ENCODE results near the gene WBP11. TPM values are rescaled to one million over a fixed set of nuclear protein-coding genes. Genes with fewer than 3 reads are reported as not detected.
A peak's percentile ranks its signal among the peaks of the same experiment; 100 is the strongest.

The WBP11 gene
- total and polyA plus RNA-seq, 2 of the 13 experiments (the other 11 are each of a cell fraction or from before 2014, with no cell fraction given), result 7.6 to 31.0 TPM

DNA sequence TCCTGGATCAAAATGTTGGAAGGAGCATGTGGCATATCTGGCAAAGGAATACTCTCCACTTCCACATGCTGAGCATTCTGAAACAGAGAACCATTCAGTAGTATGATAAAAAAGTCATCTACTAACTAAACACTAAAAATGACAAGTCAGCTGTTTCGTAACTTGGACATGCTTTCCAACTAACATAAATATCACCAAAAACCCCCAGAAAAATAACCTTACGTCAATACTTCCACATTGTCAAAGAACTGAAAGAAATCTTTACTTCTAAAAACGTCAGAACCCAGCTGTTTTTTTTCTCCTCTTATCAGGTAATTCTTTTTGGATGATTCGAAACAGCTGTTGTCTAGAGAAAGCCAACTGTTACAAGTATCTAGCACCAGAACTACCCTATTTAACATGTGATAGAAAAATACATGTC, 8.2 kb downstream of the WBP11 start:
- H3K4me1 ChIP-seq (ENCODE audit: insufficient read depth, low read length), result no peaks in the 10 kb centered on the region
- no peak overlapping the region for H3K4me3 ChIP-seq (replicated peaks in 1 of 3; ENCODE audit: insufficient read depth in 1 of 3, low read depth in 2 of 3, low read length in 3 of 3)
- in situ Hi-C loops (cut with HindIII; ENCODE audit: extremely low pct_ligation_motif_present, low pct_unique_long_range_greater_than_20kb) (no loop called here), intact Hi-C loops (cut with micrococcal nuclease; ENCODE audit: unreplicated experiment) (no loop called here)
- no peak for FAIRE-seq
- H3K27ac ChIP-seq (ENCODE audit: extremely low read length, insufficient read depth, low read length), result no peak overlapping the region
- ChIA-PET CTCF (ENCODE audit: low intra/inter-chr PET ratio, low total read pairs) (no interaction called here), POLR2A (no interaction called here)
- H2AFZ ChIP-seq (ENCODE audit: low read length), result no peak overlapping the region
- no peak overlapping the region for H3K4me2 ChIP-seq (ENCODE audit: low read depth, low read length)
- ATAC-seq, result no peak
- no peak for DNase-seq (ENCODE audit: low spot score)
- peaks cover 18 to 69% of the 10 kb centered on the region in 2 experiments for H3K36me3 ChIP-seq (replicated peaks in 1 of 2; ENCODE audit: control insufficient read depth in 1 of 2, insufficient read depth in 2 of 2, low read length in 2 of 2)
- no peaks in the 10 kb centered on the region; the same call in 1 of the 2 replicates for H4K20me1 ChIP-seq (ENCODE audit: insufficient read depth, low read length)
- H3K27me3 ChIP-seq (ENCODE audit: control insufficient read depth in 1 of 2, insufficient read depth in 2 of 2, low read length in 2 of 2), result no peaks in the 10 kb centered on the region
- TF ChIP-seq HMGA1 (CRISPR knock-in tag; conservative IDR thresholded peaks at IDR 0.05), result no peak
- TF ChIP-seq MAFF (IDR thresholded peaks at IDR 0.05; ENCODE audit: low read depth, low read length), result peak; percentile 91
- peak; percentile 88 to 91 for TF ChIP-seq MAFK (conservative IDR thresholded peaks at IDR 0.05 in 1 of 2, IDR thresholded peaks at IDR 0.05 in 1 of 2; ENCODE audit: low read length in 2 of 2)
- BruUV-seq (replicated peaks), result no TSS peak
- no peak overlapping the region for H3K9ac ChIP-seq (ENCODE audit: insufficient read depth, low read depth, low read length)
- H3K79me2 ChIP-seq (ENCODE audit: insufficient read depth, low read length), result peaks cover 21% of the 10 kb centered on the region
- no peaks in the 10 kb centered on the region for H3K9me3 ChIP-seq (ENCODE audit: low read length)
- WGBS (ENCODE audit: low lambda C conversion rate), result 93% methylated on average over 4 of the region's 4 CpGs

DNA sequence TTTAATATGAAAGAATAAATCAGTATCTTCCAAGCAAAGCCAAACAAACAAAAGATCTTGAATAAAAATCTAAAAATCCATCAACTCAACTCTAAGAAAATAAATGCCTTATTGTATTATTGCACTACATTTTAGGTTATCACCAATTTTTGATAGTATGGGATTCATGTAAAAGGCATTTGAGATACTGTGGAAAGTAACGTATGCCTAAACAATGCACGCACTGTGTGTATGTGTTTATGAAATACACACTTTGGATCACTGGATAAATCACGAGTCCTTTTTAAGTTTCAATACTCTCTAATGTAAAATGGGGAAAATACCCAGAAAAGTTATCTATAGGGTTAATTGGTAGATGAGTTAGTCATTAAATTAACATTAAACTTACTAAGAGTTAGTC, 17.7 kb downstream of the WBP11 start:
- Histone ChIP-seq H3K79me2 (ENCODE audit: insufficient read depth, low read length) (no peaks in the 10 kb centered on the region), H3K4me3 (replicated peaks in 1 of 3; ENCODE audit: insufficient read depth in 1 of 3, low read depth in 2 of 3, low read length in 3 of 3) (no peak overlapping the region), H3K27me3 (ENCODE audit: control insufficient read depth in 1 of 2, insufficient read depth in 2 of 2, low read length in 2 of 2) (no peaks in the 10 kb centered on the region; a peak in 1 of 5 replicates), H3K9ac (ENCODE audit: insufficient read depth, low read depth, low read length) (no peak overlapping the region), H3K4me1 (ENCODE audit: insufficient read depth, low read length) (peaks cover 2% of the 10 kb centered on the region), H3K9me3 (ENCODE audit: low read length) (no peaks in the 10 kb centered on the region), H3K4me2 (ENCODE audit: low read depth, low read length) (no peak overlapping the region), H3K27ac (ENCODE audit: extremely low read length, insufficient read depth, low read length) (no peak overlapping the region), H2AFZ (ENCODE audit: low read length) (no peak overlapping the region), H4K20me1 (ENCODE audit: insufficient read depth, low read length) (no peaks in the 10 kb centered on the region), H3K36me3 (replicated peaks in 1 of 2; ENCODE audit: control insufficient read depth in 1 of 2, insufficient read depth in 2 of 2, low read length in 2 of 2) (peaks cover 11 to 38% of the 10 kb centered on the region in 2 experiments; a peak in 4 of 5 replicates)
- no TSS peak for BruUV-seq (replicated peaks)
- in situ Hi-C loops (cut with HindIII; ENCODE audit: extremely low pct_ligation_motif_present, low pct_unique_long_range_greater_than_20kb) (no loop called here), intact Hi-C loops (cut with micrococcal nuclease; ENCODE audit: unreplicated experiment) (no loop called here)
- 94% methylated on average over 3 of the region's 3 CpGs for WGBS (ENCODE audit: low lambda C conversion rate)
- ChIA-PET POLR2A (no interaction called here), CTCF (ENCODE audit: low intra/inter-chr PET ratio, low total read pairs) (no interaction called here)
- ATAC-seq, result no peak
- DNase-seq (ENCODE audit: low spot score), result no peak
- no peak for FAIRE-seq
- TF ChIP-seq SNRNP70 (IDR thresholded peaks at IDR 0.05; ENCODE audit: low read depth, low read length), result no peak
- TF ChIP-seq, protein P1, sequence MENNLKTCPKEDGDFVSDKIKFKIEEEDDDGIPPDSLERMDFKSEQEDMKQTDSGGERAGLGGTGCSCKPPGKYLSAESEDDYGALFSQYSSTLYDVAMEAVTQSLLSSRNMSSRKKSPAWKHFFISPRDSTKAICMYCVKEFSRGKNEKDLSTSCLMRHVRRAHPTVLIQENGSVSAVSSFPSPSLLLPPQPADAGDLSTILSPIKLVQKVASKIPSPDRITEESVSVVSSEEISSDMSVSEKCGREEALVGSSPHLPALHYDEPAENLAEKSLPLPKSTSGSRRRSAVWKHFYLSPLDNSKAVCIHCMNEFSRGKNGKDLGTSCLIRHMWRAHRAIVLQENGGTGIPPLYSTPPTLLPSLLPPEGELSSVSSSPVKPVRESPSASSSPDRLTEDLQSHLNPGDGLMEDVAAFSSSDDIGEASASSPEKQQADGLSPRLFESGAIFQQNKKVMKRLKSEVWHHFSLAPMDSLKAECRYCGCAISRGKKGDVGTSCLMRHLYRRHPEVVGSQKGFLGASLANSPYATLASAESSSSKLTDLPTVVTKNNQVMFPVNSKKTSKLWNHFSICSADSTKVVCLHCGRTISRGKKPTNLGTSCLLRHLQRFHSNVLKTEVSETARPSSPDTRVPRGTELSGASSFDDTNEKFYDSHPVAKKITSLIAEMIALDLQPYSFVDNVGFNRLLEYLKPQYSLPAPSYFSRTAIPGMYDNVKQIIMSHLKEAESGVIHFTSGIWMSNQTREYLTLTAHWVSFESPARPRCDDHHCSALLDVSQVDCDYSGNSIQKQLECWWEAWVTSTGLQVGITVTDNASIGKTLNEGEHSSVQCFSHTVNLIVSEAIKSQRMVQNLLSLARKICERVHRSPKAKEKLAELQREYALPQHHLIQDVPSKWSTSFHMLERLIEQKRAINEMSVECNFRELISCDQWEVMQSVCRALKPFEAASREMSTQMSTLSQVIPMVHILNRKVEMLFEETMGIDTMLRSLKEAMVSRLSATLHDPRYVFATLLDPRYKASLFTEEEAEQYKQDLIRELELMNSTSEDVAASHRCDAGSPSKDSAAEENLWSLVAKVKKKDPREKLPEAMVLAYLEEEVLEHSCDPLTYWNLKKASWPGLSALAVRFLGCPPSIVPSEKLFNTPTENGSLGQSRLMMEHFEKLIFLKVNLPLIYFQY (CRISPR knock-in tag; IDR thresholded peaks at IDR 0.05; ENCODE audit: borderline replicate concordance), result no peak
- TF ChIP-seq RXRB (CRISPR knock-in tag; IDR thresholded peaks at IDR 0.05; ENCODE audit: borderline replicate concordance), result no peak
- TF ChIP-seq MXI1 (IDR thresholded peaks at IDR 0.05; ENCODE audit: borderline replicate concordance, low read depth, low read length), result no peak
- no peak for TF ChIP-seq U2AF2 (IDR thresholded peaks at IDR 0.05; ENCODE audit: low read depth, low read length)
- TF ChIP-seq, protein P2, sequence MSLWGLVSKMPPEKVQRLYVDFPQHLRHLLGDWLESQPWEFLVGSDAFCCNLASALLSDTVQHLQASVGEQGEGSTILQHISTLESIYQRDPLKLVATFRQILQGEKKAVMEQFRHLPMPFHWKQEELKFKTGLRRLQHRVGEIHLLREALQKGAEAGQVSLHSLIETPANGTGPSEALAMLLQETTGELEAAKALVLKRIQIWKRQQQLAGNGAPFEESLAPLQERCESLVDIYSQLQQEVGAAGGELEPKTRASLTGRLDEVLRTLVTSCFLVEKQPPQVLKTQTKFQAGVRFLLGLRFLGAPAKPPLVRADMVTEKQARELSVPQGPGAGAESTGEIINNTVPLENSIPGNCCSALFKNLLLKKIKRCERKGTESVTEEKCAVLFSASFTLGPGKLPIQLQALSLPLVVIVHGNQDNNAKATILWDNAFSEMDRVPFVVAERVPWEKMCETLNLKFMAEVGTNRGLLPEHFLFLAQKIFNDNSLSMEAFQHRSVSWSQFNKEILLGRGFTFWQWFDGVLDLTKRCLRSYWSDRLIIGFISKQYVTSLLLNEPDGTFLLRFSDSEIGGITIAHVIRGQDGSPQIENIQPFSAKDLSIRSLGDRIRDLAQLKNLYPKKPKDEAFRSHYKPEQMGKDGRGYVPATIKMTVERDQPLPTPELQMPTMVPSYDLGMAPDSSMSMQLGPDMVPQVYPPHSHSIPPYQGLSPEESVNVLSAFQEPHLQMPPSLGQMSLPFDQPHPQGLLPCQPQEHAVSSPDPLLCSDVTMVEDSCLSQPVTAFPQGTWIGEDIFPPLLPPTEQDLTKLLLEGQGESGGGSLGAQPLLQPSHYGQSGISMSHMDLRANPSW (CRISPR knock-in tag; IDR thresholded peaks at IDR 0.05; ENCODE audit: borderline replicate concordance), result no peak
- no peak for TF ChIP-seq ZBTB38 (CRISPR knock-in tag; IDR thresholded peaks at IDR 0.05)
- no peak for TF ChIP-seq TARDBP (CRISPR knock-in tag; IDR thresholded peaks at IDR 0.05)
- no peak for TF ChIP-seq ZSCAN9 (CRISPR knock-in tag; IDR thresholded peaks at IDR 0.05; ENCODE audit: borderline replicate concordance)
- TF ChIP-seq ZNF256 (CRISPR knock-in tag; conservative IDR thresholded peaks at IDR 0.05), result no peak
